Stimulated activated CD8-positive, alpha-beta memory T cell treated with anti-CD3 and anti-CD28 coated beads, Interleukin-15, amount 100 ng/mL, for 1 hour (primary cell): ENCODE measurements around the gene PWP1.
"Not testable (repeated sequence)": the region's sequence is repeated elsewhere in the genome, so short reads cannot be mapped to it uniquely, and the experiment has no call there.

Experiments used
- DNase-seq: peaks from one replicate; pipeline ENCODE4 v3.0.0-alpha.2; 2020; ENCODE audit warnings: low read depth

The PWP1 gene

DNA sequence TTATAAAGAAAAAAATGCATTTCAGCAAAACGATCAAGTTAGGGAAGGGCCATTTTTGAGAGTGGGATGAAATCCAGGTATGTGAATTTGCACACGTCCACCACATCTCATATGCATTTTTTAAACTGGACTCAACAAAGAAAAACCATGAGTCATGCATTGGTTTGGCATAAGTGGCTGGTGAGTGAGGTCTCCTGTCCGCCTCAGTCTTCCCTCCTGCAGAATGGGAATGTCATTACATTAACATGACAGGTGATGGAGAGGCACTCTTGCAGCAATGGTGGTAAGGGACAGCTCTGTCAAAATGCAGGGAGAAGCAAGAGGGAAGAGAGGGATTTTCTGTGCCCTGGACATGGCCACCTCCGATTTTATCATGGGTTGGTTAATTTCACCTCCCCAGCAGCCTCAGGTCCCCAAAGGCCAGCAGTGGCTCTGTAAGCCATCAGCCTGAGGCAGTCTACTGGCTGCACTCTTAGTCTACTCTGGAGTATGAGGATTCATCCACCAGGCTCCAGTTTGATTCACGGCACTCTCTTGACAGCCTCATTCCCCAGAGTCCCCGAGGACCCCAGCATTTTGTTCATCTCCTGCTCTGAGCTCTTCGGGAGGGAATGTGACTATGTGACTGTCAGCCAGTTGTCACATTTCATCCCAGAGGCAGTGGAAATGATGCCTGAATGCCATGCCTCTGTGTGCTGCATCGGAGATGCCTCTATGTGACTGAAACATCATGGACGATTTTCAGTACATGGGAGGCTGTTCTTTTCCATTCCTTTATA is 17.1 kb upstream of the PWP1 start:
- DNase-seq = no peak

GRCh38 chr12:107669946-107670345 is 15.7 kb upstream of the PWP1 start:
- no peak for DNase-seq

GRCh38 chr12:107670999-107671643 is 14.5 kb upstream of the PWP1 start:
- DNase-seq = no peak

GRCh38 chr12:107677671-107678070 is 7.9 kb upstream of the PWP1 start:
- no peak for DNase-seq

DNA sequence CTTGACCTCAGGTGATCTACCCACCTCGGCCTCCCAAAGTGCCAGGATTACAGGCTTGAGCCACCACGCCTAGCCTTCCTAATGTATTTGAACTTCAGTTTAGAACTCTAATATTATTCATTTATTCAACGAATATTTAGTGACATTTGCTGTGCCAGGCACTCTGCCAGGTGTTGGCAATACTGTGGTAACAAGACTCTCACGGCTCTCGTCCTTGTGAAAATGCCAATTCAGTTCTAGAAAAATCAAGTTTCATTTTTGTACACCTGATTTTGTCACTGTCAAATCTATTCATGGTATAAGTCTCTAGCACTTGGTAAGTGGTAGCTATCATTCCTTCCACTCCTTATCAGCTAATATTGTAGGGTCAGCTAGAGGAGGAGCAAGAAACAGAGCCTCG is 6.3 kb upstream of the PWP1 start:
- no peak for DNase-seq

- no peak for DNase-seq
Observed at GRCh38 chr12:107681455-107681835, 4.2 kb upstream of the PWP1 start.

GRCh38 chr12:107681836-107682820 is 3.5 kb upstream of the PWP1 start:
- DNase-seq = no peak

- no peak for DNase-seq
Observed at GRCh38 chr12:107684029-107684795, 1.4 kb upstream of the PWP1 start.

- no peak for DNase-seq
Observed at GRCh38 chr12:107684990-107685359, 624 bp upstream of the PWP1 start.

DNA sequence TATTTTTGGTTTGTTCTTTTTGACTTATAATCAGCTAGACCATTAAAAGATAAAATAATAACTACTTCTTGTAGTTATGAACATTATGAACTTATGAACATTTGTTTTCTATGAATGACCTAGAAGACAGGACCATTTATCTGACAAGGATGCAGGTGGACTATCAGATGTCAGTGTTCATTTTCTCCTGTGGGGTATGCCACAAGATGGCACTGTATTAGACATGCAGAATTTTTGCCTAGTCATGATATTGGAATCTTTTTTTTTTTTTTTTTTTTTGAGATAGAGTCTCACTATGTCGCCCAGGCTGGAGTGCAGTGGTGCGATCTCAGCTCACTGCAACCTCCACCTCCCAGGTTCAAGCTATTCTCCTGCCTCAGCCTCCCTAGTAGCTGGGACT is 10.2 kb downstream of the PWP1 start:
- not testable (repeated sequence) for DNase-seq

DNA sequence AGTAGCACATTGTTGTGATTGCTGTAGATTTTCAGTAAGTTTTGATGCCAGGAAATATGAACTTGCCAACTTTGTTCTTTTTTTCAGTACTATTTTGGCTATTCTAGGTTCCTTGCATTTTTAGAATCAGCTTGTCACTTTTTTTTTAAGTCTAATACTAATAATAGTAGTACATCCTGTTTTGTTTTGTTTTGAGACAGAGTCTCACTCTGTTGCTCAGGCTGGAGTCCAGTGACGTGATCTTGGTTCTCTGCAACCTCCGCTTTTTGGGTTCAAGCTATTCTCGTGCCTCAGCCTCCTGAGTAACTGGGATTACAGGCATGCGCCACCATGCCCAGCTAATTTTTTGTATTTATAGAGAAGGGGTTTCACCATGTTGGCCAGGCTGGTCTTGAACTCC is 16.5 kb downstream of the PWP1 start:
- DNase-seq = no peak

DNA sequence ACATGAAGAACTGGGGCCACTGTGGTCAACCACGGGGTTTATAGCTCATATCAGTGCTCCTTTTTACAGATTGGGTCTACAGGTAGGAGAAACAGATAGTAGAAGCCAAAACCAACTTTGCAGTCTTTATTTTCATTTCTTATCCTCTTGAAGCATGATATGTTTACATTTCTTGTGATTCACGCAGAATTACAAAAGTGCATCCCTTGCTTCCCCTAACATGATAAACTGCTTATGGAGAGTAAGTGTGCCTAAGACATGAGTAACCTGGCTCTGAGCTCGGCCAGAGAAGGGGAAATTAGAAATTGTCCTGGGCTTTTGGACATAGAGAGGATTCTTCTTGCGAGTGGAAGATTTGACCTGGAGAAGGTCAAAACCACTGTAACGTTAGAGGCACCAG is 18.4 kb downstream of the PWP1 start:
- no peak for DNase-seq

GRCh38 chr12:107705522-107705921 is 19.9 kb downstream of the PWP1 start:
- DNase-seq = not testable (repeated sequence)

GRCh38 chr12:107715780-107716179 is 30.2 kb downstream of the PWP1 start:
- no peak for DNase-seq

DNA sequence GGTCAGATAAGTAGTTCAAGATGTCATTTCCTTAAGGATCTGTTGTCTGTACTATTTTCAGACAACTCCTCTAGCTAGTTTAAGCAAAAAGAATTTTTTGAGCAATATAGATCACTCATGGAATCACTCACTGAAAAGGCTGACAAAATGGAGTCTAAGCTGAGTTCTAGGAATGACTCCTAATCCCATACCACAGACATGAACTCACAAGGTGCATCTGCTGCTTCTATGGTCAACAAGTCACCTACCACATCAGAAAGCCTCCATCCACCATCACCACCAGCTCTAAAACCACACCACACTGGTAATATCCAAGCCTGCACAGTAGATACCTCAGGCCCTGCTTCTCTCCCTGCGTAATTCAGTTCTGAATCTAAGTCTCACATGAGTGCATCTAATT is 33.0 kb downstream of the PWP1 start:
- DNase-seq = no peak

DNA sequence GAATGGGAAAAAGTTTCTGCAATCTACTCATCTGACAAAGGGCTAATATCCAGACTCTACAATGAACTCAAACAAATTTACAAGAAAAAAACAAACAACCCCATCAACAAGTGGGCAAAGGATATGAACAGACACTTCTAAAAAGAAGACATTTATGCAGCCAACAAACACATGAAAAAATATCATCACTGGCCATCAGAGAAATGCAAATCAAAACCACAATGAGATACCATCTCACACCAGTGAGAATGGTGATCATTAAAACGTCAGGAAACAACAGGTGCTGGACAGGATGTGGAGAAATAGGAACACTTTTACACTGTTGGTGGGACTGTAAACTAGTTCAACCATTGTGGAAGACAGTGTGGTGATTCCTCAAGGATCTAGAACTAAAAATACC is 41.7 kb downstream of the PWP1 start:
- not testable (repeated sequence) for DNase-seq

DNA sequence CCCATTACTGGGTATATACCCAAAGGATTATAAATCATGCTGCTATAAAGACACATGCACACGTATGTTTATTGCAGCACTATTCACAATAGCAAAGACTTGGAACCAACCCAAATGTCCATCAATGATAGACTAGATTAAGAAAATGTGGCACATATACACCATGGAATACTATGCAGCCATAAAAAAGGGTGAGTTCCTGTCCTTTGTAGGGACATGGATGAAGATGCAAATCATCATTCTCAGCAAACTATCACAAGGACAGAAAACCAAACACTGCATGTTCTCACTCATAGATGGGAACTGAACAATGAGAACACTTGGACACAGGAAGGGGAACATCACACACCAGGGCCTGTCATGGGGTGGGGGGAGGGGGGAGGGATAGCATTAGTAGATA is 42.1 kb downstream of the PWP1 start:
- not testable (repeated sequence) for DNase-seq

- no peak for DNase-seq
Observed at GRCh38 chr12:107730618-107731341, 45.2 kb downstream of the PWP1 start.

GRCh38 chr12:107731366-107731765 is 45.8 kb downstream of the PWP1 start:
- DNase-seq = no peak

- DNase-seq = no peak
Observed at GRCh38 chr12:107732365-107732764, 46.8 kb downstream of the PWP1 start.

DNA sequence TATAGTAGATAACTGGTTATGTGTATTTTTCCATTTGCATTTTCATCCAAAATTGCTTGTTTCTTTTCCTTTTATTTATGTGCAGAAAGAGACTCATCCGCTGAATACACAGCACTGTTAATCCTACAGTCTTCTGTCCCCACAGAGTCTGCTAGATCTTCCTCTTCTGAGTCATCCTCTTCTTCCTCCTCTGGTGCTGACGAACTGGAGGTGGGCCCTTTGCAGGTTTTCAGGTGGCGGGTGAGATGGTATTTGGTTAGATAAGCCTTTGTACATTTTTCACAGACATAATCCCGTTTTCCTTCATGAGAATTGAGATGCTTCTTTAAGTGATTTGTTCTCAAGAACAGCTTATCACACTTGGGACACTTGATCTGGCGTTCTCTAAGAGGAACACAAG is 48.5 kb downstream of the PWP1 start:
- DNase-seq = no peak
